GM12801 (cell line): Measurements from ENCODE around the gene SPC24.

ENCODE experiments used
- CTCF ChIP-seq: IDR thresholded peaks from one replicate; pipeline ENCODE4 v1.5.1; 2011; ENCODE audit warnings: control low read depth; ENCODE audit not compliant: insufficient read length; ENCODE audit errors: extremely low read depth

SPC24 gene

GRCh38 chr19:11148001-11148400 is 7.6 kb downstream of the SPC24 start:
- TF ChIP-seq CTCF: no peak

- no peak for TF ChIP-seq CTCF
Measured at GRCh38 chr19:11145536-11145924, 10.1 kb downstream of the SPC24 start.

- TF ChIP-seq CTCF: no peak
Measured at GRCh38 chr19:11142528-11143171, 12.9 kb downstream of the SPC24 start.

GRCh38 chr19:11141937-11142527 is 13.6 kb downstream of the SPC24 start:
- TF ChIP-seq CTCF: no peak

- no peak for TF ChIP-seq CTCF
Measured at GRCh38 chr19:11140896-11141295, 14.7 kb downstream of the SPC24 start.

- TF ChIP-seq CTCF: no peak
Measured at GRCh38 chr19:11138601-11139300, 16.8 kb downstream of the SPC24 start.

- no peak for TF ChIP-seq CTCF
Measured at GRCh38 chr19:11137542-11138384, 17.8 kb downstream of the SPC24 start.
